ENCODE data around the gene DLG5.

The DLG5 gene

GRCh38 chr10:77899080-77899477 is 27.5 kb downstream of the DLG5 start:
- TF ChIP-seq TAF1 (IDR thresholded peaks at IDR 0.05; ENCODE audit: borderline replicate concordance, insufficient read depth, low read length) (no peak), FOXP2 (optimal IDR thresholded peaks at IDR 0.05; ENCODE audit: borderline replicate concordance, extremely low read depth, extremely low read length, insufficient read depth) (no peak), SIN3A (IDR thresholded peaks at IDR 0.05; ENCODE audit: borderline replicate concordance, insufficient read depth, low read length) (no peak), REST (IDR thresholded peaks at IDR 0.05; ENCODE audit: insufficient read depth in 1 of 2, low read depth in 2 of 2, low read length in 2 of 2) (no peak), POLR2AphosphoS5 (IDR thresholded peaks at IDR 0.05; ENCODE audit: low read depth, low read length) (no peak)

GRCh38 chr10:77898323-77899079 is 28.1 kb downstream of the DLG5 start:
- TF ChIP-seq FOXP2 (optimal IDR thresholded peaks at IDR 0.05; ENCODE audit: borderline replicate concordance, extremely low read depth, extremely low read length, insufficient read depth), result no peak
- no peak for TF ChIP-seq POLR2AphosphoS5 (IDR thresholded peaks at IDR 0.05; ENCODE audit: low read depth, low read length)
- no peak for TF ChIP-seq SIN3A (IDR thresholded peaks at IDR 0.05; ENCODE audit: borderline replicate concordance, insufficient read depth, low read length)
- no peak for TF ChIP-seq REST (IDR thresholded peaks at IDR 0.05; ENCODE audit: insufficient read depth in 1 of 2, low read depth in 2 of 2, low read length in 2 of 2)
- TF ChIP-seq TAF1 (IDR thresholded peaks at IDR 0.05; ENCODE audit: borderline replicate concordance, insufficient read depth, low read length), result no peak

GRCh38 chr10:77896058-77896457 is 30.5 kb downstream of the DLG5 start:
- TF ChIP-seq TAF1 (IDR thresholded peaks at IDR 0.05; ENCODE audit: borderline replicate concordance, insufficient read depth, low read length) (no peak), POLR2AphosphoS5 (IDR thresholded peaks at IDR 0.05; ENCODE audit: low read depth, low read length) (no peak), REST (IDR thresholded peaks at IDR 0.05; ENCODE audit: insufficient read depth in 1 of 2, low read depth in 2 of 2, low read length in 2 of 2) (no peak)

GRCh38 chr10:77894058-77894457 is 32.5 kb downstream of the DLG5 start:
- no peak for TF ChIP-seq FOXP2 (optimal IDR thresholded peaks at IDR 0.05; ENCODE audit: borderline replicate concordance, extremely low read depth, extremely low read length, insufficient read depth)
- TF ChIP-seq TAF1 (IDR thresholded peaks at IDR 0.05; ENCODE audit: borderline replicate concordance, insufficient read depth, low read length), result no peak
- no peak for TF ChIP-seq SIN3A (IDR thresholded peaks at IDR 0.05; ENCODE audit: borderline replicate concordance, insufficient read depth, low read length)
- no peak for TF ChIP-seq REST (IDR thresholded peaks at IDR 0.05; ENCODE audit: insufficient read depth in 1 of 2, low read depth in 2 of 2, low read length in 2 of 2)
- TF ChIP-seq POLR2AphosphoS5 (IDR thresholded peaks at IDR 0.05; ENCODE audit: low read depth, low read length), result no peak

Measured in PFSK-1 (cell line).